Fibroblast of skin of abdomen (primary cell): ENCODE results near the gene PGBD2.
A peak's percentile ranks its signal among the peaks of the same experiment; 100 is the strongest.
"Not testable (repeated sequence)": the region's sequence is repeated elsewhere in the genome, so short reads cannot be mapped to it uniquely, and the experiment has no call there.

ENCODE experiments used
- DNase-seq: peaks from one replicate; pipeline ENCODE4 v3.0.0-alpha.2; 2013

PGBD2 gene

GRCh38 chr1:248889914-248890243 is 16.2 kb upstream of the PGBD2 start:
- DNase-seq, result not testable (repeated sequence)

- no peak for DNase-seq
These were observed 15.2 kb upstream of the PGBD2 start for GRCh38 chr1:248890549-248891498.

- no peak for DNase-seq
These were observed 14.3 kb upstream of the PGBD2 start for GRCh38 chr1:248891758-248892157.

GRCh38 chr1:248892590-248892989 is 13.4 kb upstream of the PGBD2 start:
- DNase-seq, result no peak

- no peak for DNase-seq
These were observed 11.2 kb upstream of the PGBD2 start for GRCh38 chr1:248894837-248895236.

- no peak for DNase-seq
These were observed 8.4 kb upstream of the PGBD2 start for GRCh38 chr1:248897412-248898337.

- no peak for DNase-seq
These were observed 5.4 kb upstream of the PGBD2 start for GRCh38 chr1:248900637-248901036.

GRCh38 chr1:248901578-248901977 is 4.5 kb upstream of the PGBD2 start:
- DNase-seq, result no peak

- no peak for DNase-seq
These were observed 1.4 kb upstream of the PGBD2 start for GRCh38 chr1:248904437-248905216.

- no peak for DNase-seq
These were observed 400 bp upstream of the PGBD2 start for GRCh38 chr1:248905662-248906008.

- no peak for DNase-seq
These were observed 972 bp downstream of the PGBD2 start for GRCh38 chr1:248906753-248907661.

- no peak for DNase-seq
These were observed 4.7 kb downstream of the PGBD2 start for GRCh38 chr1:248910761-248911160.

GRCh38 chr1:248913933-248914332 is 7.9 kb downstream of the PGBD2 start:
- DNase-seq, result no peak

GRCh38 chr1:248914796-248915381 is 8.9 kb downstream of the PGBD2 start:
- DNase-seq, result no peak

- no peak for DNase-seq
These were observed 12.1 kb downstream of the PGBD2 start for GRCh38 chr1:248918131-248918530.

- no peak for DNase-seq
These were observed 17.6 kb downstream of the PGBD2 start for GRCh38 chr1:248923352-248924338.

GRCh38 chr1:248924696-248925532 is 18.9 kb downstream of the PGBD2 start:
- DNase-seq, result peak; percentile 79

- not testable (repeated sequence) for DNase-seq
These were observed 19.8 kb downstream of the PGBD2 start for GRCh38 chr1:248925859-248926258.
